ENCODE results near the gene HECW1. TPM values are rescaled to one million over a fixed set of nuclear protein-coding genes. Genes with fewer than 3 reads are reported as not detected.

The HECW1 gene
- total RNA-seq, 1 experiment from 2014 or later = 2.4 TPM

GRCh38 chr7:43142703-43143102 lies 30.3 kb downstream of the HECW1 start:
- DNase-seq (ENCODE audit: low read depth) = no peak

GRCh38 chr7:43143918-43144589 lies 31.6 kb downstream of the HECW1 start:
- no peak for DNase-seq (ENCODE audit: low read depth)

- DNase-seq (ENCODE audit: low read depth) = no peak
These were observed 35.8 kb downstream of the HECW1 start for GRCh38 chr7:43148161-43148731.

GRCh38 chr7:43151076-43151475 lies 38.6 kb downstream of the HECW1 start:
- DNase-seq (ENCODE audit: low read depth) = no peak

- no peak for DNase-seq (ENCODE audit: low read depth)
These were observed 40.2 kb downstream of the HECW1 start for GRCh38 chr7:43152696-43153095.

- no peak for DNase-seq (ENCODE audit: low read depth)
These were observed 43.2 kb downstream of the HECW1 start for GRCh38 chr7:43155636-43156035.

- no peak for DNase-seq (ENCODE audit: low read depth)
These were observed 51.4 kb downstream of the HECW1 start for GRCh38 chr7:43163885-43164284.

GRCh38 chr7:43164757-43165156 lies 52.3 kb downstream of the HECW1 start:
- DNase-seq (ENCODE audit: low read depth) = peak; percentile 93

GRCh38 chr7:43166686-43167085 lies 54.2 kb downstream of the HECW1 start:
- no peak for DNase-seq (ENCODE audit: low read depth)

- no peak for DNase-seq (ENCODE audit: low read depth)
These were observed 56.6 kb downstream of the HECW1 start for GRCh38 chr7:43169076-43169475.

GRCh38 chr7:43170571-43170970 lies 58.1 kb downstream of the HECW1 start:
- DNase-seq (ENCODE audit: low read depth) = no peak

GRCh38 chr7:43175570-43176200 lies 63.2 kb downstream of the HECW1 start:
- no peak for DNase-seq (ENCODE audit: low read depth)

GRCh38 chr7:43179393-43179792 lies 66.9 kb downstream of the HECW1 start:
- no peak for DNase-seq (ENCODE audit: low read depth)

GRCh38 chr7:43192806-43193460 lies 80.5 kb downstream of the HECW1 start:
- DNase-seq (ENCODE audit: low read depth) = no peak

- no peak for DNase-seq (ENCODE audit: low read depth)
These were observed 81.4 kb downstream of the HECW1 start for GRCh38 chr7:43193893-43194292.

GRCh38 chr7:43195256-43195655 lies 82.8 kb downstream of the HECW1 start:
- DNase-seq (ENCODE audit: low read depth) = no peak

- no peak for DNase-seq (ENCODE audit: low read depth)
These were observed 83.3 kb downstream of the HECW1 start for GRCh38 chr7:43195768-43196167.

GRCh38 chr7:43196379-43196778 lies 83.9 kb downstream of the HECW1 start:
- no peak for DNase-seq (ENCODE audit: low read depth)

GRCh38 chr7:43198016-43198415 lies 85.6 kb downstream of the HECW1 start:
- DNase-seq (ENCODE audit: low read depth) = no peak

- no peak for DNase-seq (ENCODE audit: low read depth)
These were observed 86.2 kb downstream of the HECW1 start for GRCh38 chr7:43198599-43199090.

- DNase-seq (ENCODE audit: low read depth) = peak; percentile 24
These were observed 87.1 kb downstream of the HECW1 start for GRCh38 chr7:43199371-43200160.

All from HT1080 (cell line).